ENCODE measurements around the gene ARFGAP2.

GRCh38 chr11:47175746-47176327, 842 bp downstream of the ARFGAP2 start:
- no peak for TF ChIP-seq REST (IDR thresholded peaks at IDR 0.05; ENCODE audit: low read depth)
- TF ChIP-seq TAF1 (IDR thresholded peaks at IDR 0.05; ENCODE audit: low read depth) = no peak
- no peak for TF ChIP-seq CREB1 (IDR thresholded peaks at IDR 0.05; ENCODE audit: low read depth)
- no peak for TF ChIP-seq ZBTB7A (IDR thresholded peaks at IDR 0.05; ENCODE audit: low read depth)
- TF ChIP-seq CEBPB (IDR thresholded peaks at IDR 0.05) = no peak
- no peak for TF ChIP-seq YY1 (IDR thresholded peaks at IDR 0.05; ENCODE audit: low read depth)
- no peak for TF ChIP-seq EP300 (IDR thresholded peaks at IDR 0.05; ENCODE audit: borderline replicate concordance)
- no peak for TF ChIP-seq EGR1 (IDR thresholded peaks at IDR 0.05)
- no peak for TF ChIP-seq NFIC (IDR thresholded peaks at IDR 0.05)
- TF ChIP-seq FOXM1 (IDR thresholded peaks at IDR 0.05; ENCODE audit: borderline replicate concordance, low read depth) = no peak
- no peak for TF ChIP-seq RAD21 (IDR thresholded peaks at IDR 0.05; ENCODE audit: low read depth)
- no peak for TF ChIP-seq MAX (IDR thresholded peaks at IDR 0.05)
- TF ChIP-seq TEAD4 (IDR thresholded peaks at IDR 0.05) = no peak
